ENCODE measurements around the gene CREB3L1.

Gene CREB3L1

GRCh38 chr11:46347637-46348311 lies 70.3 kb downstream of the CREB3L1 start:
- H3K4me3 ChIP-seq (ENCODE audit: low read length), result peak overlapping the region; percentile 81
- no peak for DNase-seq (ENCODE audit: low read depth)
- TF ChIP-seq CTCF (conservative IDR thresholded peaks at IDR 0.05; ENCODE audit: low read depth, low read length), result no peak

DNA sequence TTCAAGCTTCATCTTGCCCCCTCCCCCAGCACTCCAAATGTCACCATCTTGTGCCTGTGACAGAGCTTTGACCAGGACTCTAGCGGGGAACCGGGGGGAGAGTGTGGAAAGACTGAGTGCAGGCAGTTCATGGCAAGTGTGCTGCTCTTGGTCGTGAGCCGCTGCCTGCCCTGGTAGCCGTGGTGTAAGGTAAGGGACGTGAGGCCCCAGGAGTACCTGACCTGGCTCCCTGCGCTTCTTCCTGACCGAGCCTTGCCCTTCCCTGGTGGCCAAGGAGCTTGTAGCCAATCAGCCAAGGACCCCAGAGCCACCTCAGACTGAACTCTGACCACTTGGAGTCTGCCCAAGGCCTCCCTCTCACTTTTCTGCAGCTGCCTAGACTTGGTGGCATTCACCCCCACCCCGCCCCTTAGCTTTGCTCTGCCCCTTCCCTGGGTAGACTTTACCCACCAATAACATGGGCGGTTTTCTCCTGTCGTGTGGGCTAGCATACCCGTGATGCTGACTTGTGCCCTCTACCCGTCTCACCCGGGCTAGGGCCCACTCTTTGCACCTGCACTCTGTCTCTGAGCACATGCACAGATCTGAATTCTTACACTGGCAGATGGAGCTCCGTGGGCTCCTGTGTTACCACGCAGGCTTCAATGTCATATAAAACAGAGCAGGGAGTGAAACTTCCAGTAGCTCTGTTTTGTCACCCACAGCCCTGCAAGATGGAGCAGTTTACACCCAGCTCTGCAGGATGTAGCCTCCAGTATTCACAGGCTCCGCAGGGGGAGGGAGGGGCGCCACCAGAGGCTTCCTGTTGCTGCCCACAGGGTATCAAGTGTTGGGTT lies 71.3 kb downstream of the CREB3L1 start:
- H3K4me3 ChIP-seq (ENCODE audit: low read length), result peak overlapping the region; percentile 81
- DNase-seq (ENCODE audit: low read depth), result no peak
- TF ChIP-seq CTCF (conservative IDR thresholded peaks at IDR 0.05; ENCODE audit: low read depth, low read length), result no peak

DNA sequence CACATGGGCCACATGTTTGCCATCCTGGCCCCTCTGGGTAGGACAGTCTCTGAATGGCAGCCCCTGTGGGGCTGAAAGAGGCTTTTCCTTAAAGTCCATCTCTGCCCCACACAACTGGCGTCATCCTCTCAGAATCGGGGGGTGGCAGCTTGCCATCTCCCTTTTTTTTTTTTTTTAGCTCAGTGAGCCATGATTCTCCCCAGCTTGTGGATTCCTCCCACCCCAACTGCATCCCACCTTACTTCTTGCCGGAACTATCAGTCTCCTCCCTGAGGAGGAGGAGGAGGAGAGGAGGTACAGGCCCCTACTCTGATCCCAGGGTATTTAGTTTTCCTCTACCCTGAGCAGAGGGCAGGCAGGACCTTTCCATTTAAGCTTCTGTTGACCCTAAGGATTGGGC lies 73.2 kb downstream of the CREB3L1 start:
- H3K4me3 ChIP-seq (ENCODE audit: low read length), result no peak overlapping the region
- TF ChIP-seq CTCF (conservative IDR thresholded peaks at IDR 0.05; ENCODE audit: low read depth, low read length), result no peak
- DNase-seq (ENCODE audit: low read depth), result no peak

DNA sequence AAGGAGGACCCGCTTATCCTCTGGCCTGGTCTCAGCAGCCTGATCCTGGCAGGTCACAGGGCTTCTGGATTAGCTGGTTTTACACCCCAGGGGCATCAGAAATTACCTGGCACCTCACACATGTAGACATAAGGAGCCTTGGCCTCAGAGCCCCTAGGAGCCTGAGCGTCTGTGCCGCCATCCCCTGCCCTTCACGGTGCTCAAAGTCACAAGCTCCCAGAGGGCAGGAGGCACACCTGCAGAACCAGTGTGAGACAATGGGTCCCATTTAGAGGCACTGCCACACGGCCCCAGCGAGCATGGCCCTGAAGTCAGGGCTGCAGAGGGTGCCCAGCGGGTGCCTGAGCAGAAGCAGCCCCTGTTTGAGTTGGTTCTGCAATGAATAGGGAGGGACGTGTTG lies 73.7 kb downstream of the CREB3L1 start:
- no peak overlapping the region for H3K4me3 ChIP-seq (ENCODE audit: low read length)
- no peak for TF ChIP-seq CTCF (conservative IDR thresholded peaks at IDR 0.05; ENCODE audit: low read depth, low read length)
- DNase-seq (ENCODE audit: low read depth), result no peak

- no peak for DNase-seq (ENCODE audit: low read depth)
- no peak for TF ChIP-seq CTCF (conservative IDR thresholded peaks at IDR 0.05; ENCODE audit: low read depth, low read length)
- no peak overlapping the region for H3K4me3 ChIP-seq (ENCODE audit: low read length)
These were observed 74.1 kb downstream of the CREB3L1 start for GRCh38 chr11:46351606-46352005.

DNA sequence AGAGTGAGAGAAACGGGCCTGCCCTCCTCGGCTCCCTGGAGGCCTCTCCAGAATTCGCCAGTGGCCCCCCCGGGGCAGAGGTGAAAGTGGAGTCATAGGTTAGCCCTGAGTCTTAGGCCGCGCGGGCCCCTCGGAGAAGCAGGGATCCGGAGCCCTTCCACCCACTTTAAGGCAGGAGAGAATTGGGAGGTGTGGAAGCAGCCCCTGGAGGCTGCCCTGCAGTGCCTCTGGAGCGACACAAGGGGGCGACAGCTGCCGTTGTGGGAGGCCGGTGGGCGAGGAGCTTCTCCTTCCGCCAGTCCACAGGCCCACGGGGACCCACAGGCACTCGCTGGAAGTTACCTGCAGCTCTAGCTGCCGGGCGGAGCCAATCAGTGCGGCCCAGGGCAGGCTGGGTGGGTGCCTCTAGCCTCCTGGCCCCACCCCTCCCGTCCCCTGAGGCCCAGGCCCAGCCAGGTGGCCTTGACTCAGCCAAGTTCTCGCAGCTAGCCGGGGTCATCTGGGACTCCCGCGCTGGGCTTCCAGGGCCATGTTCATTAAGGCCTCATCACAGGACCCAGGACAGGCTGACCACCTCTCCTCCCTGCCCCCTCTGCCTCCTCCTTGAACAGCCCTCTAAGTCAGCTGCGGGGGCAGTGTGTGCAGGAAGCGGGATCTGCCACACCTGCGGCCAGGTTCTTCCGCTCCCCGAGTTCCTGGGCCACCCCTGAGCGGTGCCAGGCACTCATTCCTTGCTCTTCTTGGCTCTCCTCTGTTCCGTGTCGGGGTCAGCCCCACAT lies 74.8 kb downstream of the CREB3L1 start:
- no peak overlapping the region for H3K4me3 ChIP-seq (ENCODE audit: low read length)
- peak; percentile 89 for TF ChIP-seq CTCF (conservative IDR thresholded peaks at IDR 0.05; ENCODE audit: low read depth, low read length)
- DNase-seq (ENCODE audit: low read depth), result no peak

Data from retinal pigment epithelial cell (primary cell).